K562 (cell line): Measurements from ENCODE around the gene C3. TPM values are rescaled to one million over a fixed set of nuclear protein-coding genes. Genes with fewer than 3 reads are reported as not detected.

ENCODE experiments used
- ARHGAP35 ChIP-seq: fragments of 450-650 bp; IDR thresholded peaks from 2 replicates; pipeline ENCODE4 v1.6.1; 2018; ENCODE audit not compliant: partially characterized antibody
- C11orf30 ChIP-seq: fragments of 450-650 bp; IDR thresholded peaks from 2 replicates; pipeline ENCODE4 v1.6.1; 2016; ENCODE audit warnings: low read depth, mild to moderate bottlenecking
- CBFA2T2 ChIP-seq: fragments of 450-650 bp; conservative IDR thresholded peaks from 2 replicates; pipeline ENCODE4 v1.6.1; 2017; ENCODE audit warnings: mild to moderate bottlenecking
- ERF ChIP-seq: fragments of 450-650 bp; formaldehyde crosslinking; IDR thresholded peaks from 2 replicates; pipeline ENCODE4 v1.4.0; 2020; ENCODE audit warnings: mild to moderate bottlenecking, mixed read lengths
- FOXA1 ChIP-seq: fragments of 450-650 bp; IDR thresholded peaks from 2 replicates; pipeline ENCODE4 v1.6.1; 2016; ENCODE audit warnings: mild to moderate bottlenecking, borderline replicate concordance
- KLF10 ChIP-seq: fragments of 250-450 bp; sonication (Bioruptor Pico); IDR thresholded peaks from 2 replicates; pipeline ENCODE4 v1.6.1; 2021; ENCODE audit warnings: matching md5 sums
- MAFG ChIP-seq: fragments of 450-650 bp; conservative IDR thresholded peaks from 2 replicates; pipeline ENCODE4 v1.6.1; 2016; ENCODE audit warnings: missing genetic modification characterization, missing compliant biosample characterization
- POLR2A ChIP-seq: fragments of 450-650 bp; conservative IDR thresholded peaks from 2 replicates; pipeline ENCODE4 v1.6.1; 2016
- POLR2G ChIP-seq: fragments of 200-400 bp; formaldehyde crosslinking; IDR thresholded peaks from 2 replicates; pipeline ENCODE4 v1.6.1; 2017; ENCODE audit warnings: low read depth, mild to moderate bottlenecking, antibody characterized with exemption, low read length, moderate library complexity
- RBM17 ChIP-seq: fragments of 200-400 bp; formaldehyde crosslinking; IDR thresholded peaks from 2 replicates; pipeline ENCODE4 v1.6.1; 2017; ENCODE audit warnings: low read depth, mild to moderate bottlenecking, low read length, borderline replicate concordance
- RBM22 ChIP-seq: fragments of 200-400 bp; formaldehyde crosslinking; IDR thresholded peaks from 2 replicates; pipeline ENCODE4 v1.6.1; 2018; ENCODE audit warnings: low read length, low read depth; ENCODE audit not compliant: poor library complexity, severe bottlenecking
- RNF2 ChIP-seq: sonication (generic); IDR thresholded peaks from 2 replicates; pipeline ENCODE4 v1.6.1; 2016
- SMAD3 ChIP-seq: fragments of 450-650 bp; formaldehyde crosslinking; conservative IDR thresholded peaks from 2 replicates; pipeline ENCODE4 v1.4.0; 2020; ENCODE audit warnings: mild to moderate bottlenecking
- ZBTB7A ChIP-seq: IDR thresholded peaks from 2 replicates; pipeline ENCODE4 v1.6.1; 2011; ENCODE audit warnings: low read depth, mild to moderate bottlenecking, low read length, moderate library complexity, borderline replicate concordance; ENCODE audit not compliant: control insufficient read depth
- ZC3H4 ChIP-seq: sonication (generic); formaldehyde crosslinking; IDR thresholded peaks from 2 replicates; pipeline ENCODE4 v1.9.0; 2021; ENCODE audit warnings: missing genetic modification reagents, borderline replicate concordance
- ZKSCAN8 ChIP-seq: fragments of 200-800 bp; sonication (Bioruptor generic); IDR thresholded peaks from 2 replicates; pipeline ENCODE4 v1.6.1; 2016; ENCODE audit warnings: missing genetic modification characterization, missing compliant biosample characterization
- ZNF217 ChIP-seq: sonication (generic); formaldehyde crosslinking; IDR thresholded peaks from 2 replicates; pipeline ENCODE4 v1.8.0; 2022; ENCODE audit warnings: mild to moderate bottlenecking, missing genetic modification reagents
- ZNF696 ChIP-seq: fragments of 250-450 bp; sonication (Bioruptor Pico); conservative IDR thresholded peaks from 2 replicates; pipeline ENCODE4 v1.4.0; 2020; ENCODE audit warnings: mild to moderate bottlenecking, moderate library complexity
- polyA plus RNA-seq, 8 experiments: library from polyadenylated mRNA; depleted of rRNA in 4 of 8; stranded (reverse) in 5 of 8; unstranded in 3 of 8; fragments of >200 nt; fragmentation: Nextera tagmentation in 2 of 8; fragmentation: Illumina TruSeq in 1 of 8; extraction: Ambion mirVana in 2 of 8; extraction: Trizol in 1 of 8; gene quantifications; 2 replicates each; pipeline versions ENCODE4 v1.2.1 to v1.2.3, GENCODE V29; 2011 to 2014; ENCODE audit warnings: inconsistent platforms in 1 of 8, missing spikeins in 1 of 8
- total RNA-seq, 7 experiments: library from RNA; depleted of rRNA in 6 of 7; stranded (reverse); fragments of >200 nt in 6 of 7; fragmentation: Illumina TruSeq in 2 of 7; extraction: Trizol in 2 of 7; gene quantifications; 2 replicates each; pipeline versions ENCODE4 v1.2.1 to v1.2.3, GENCODE V29; 2011 to 2021; ENCODE audit warnings: low replicate concordance in 1 of 7
- TF ChIP-seq, protein P1 (sequence below), 2 experiments: fragments of 150-350 bp in 1 of 2; IDR thresholded peaks; 2 replicates each; pipeline ENCODE4 v1.6.1; 2012 to 2016; ENCODE audit warnings: low read depth in 2 of 2, low read length in 2 of 2, mild to moderate bottlenecking in 1 of 2, moderate library complexity in 1 of 2
- TF ChIP-seq, protein P2 (sequence below): fragments of 450-650 bp; IDR thresholded peaks from one replicate; pipeline ENCODE4 v1.6.1; 2018; ENCODE audit warnings: mild to moderate bottlenecking, moderate library complexity; ENCODE audit not compliant: partially characterized antibody
- TF ChIP-seq, protein P3 (sequence below), 3 experiments: fragments of 200-800 bp in 1 of 3; sonication (Bioruptor generic) in 1 of 3; sonication (generic) in 1 of 3; formaldehyde crosslinking in 1 of 3; IDR thresholded peaks; 2 replicates each; pipeline versions ENCODE4 v1.6.1 to v1.8.0; 2016 to 2022; ENCODE audit warnings: mild to moderate bottlenecking in 2 of 3, missing compliant biosample characterization in 2 of 3, missing genetic modification characterization in 2 of 3, missing genetic modification reagents in 1 of 3
- TF ChIP-seq, protein P4 (sequence below): fragments of 450-650 bp; IDR thresholded peaks from 2 replicates; pipeline ENCODE4 v1.6.1; 2016

The C3 gene
- total and polyA plus RNA-seq, 9 of the 15 experiments (the other 6 are each of a cell fraction or from before 2014, with no cell fraction given): 0.59 to 10.6 (median 2.2) TPM

DNA sequence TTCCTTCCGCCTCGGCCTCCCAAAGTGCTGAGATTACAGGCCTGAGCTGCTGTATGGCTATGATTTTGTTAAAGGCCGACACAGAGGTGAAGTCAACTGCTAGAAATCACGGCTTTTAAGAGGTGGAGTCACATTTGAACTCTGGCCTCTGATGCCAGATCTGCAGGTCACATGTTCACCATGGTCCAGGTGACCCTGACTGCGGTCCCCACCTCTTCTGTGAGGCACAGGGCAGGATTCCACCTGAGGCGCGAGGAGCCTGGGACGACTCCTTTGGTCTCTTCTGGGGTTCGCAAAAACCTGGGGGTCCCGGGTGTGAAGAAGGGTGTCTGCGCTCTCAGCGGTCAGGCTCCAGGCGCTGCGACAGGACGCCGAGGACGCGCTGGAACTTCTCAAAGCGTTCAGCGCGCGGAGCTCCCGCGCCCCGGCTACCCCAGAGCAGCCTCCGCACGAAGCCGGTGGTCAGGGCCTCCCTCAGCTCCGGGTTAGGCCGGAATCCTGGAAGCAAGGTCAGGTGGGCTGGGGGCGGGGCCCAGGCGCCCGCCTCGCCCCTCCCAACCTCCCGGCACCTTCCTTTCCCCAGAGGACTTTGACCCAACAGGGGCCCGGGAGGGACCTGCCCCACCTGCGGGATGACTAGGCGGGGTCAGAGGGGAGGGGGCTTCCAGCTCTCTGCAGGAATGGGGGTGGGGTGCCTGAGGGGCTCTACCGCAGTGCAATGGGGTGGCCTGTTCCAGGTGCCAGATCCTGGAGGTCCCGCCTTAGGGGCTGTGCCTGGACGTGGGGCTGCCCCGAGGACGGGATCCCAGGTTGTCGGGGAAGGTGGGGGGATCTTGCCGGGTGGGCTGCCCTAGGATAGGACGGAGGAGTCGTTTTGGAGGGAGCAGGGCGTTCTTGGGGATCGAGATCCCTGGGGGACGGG, 32.1 kb upstream of the C3 start (continued):
- TF ChIP-seq, protein P1, sequence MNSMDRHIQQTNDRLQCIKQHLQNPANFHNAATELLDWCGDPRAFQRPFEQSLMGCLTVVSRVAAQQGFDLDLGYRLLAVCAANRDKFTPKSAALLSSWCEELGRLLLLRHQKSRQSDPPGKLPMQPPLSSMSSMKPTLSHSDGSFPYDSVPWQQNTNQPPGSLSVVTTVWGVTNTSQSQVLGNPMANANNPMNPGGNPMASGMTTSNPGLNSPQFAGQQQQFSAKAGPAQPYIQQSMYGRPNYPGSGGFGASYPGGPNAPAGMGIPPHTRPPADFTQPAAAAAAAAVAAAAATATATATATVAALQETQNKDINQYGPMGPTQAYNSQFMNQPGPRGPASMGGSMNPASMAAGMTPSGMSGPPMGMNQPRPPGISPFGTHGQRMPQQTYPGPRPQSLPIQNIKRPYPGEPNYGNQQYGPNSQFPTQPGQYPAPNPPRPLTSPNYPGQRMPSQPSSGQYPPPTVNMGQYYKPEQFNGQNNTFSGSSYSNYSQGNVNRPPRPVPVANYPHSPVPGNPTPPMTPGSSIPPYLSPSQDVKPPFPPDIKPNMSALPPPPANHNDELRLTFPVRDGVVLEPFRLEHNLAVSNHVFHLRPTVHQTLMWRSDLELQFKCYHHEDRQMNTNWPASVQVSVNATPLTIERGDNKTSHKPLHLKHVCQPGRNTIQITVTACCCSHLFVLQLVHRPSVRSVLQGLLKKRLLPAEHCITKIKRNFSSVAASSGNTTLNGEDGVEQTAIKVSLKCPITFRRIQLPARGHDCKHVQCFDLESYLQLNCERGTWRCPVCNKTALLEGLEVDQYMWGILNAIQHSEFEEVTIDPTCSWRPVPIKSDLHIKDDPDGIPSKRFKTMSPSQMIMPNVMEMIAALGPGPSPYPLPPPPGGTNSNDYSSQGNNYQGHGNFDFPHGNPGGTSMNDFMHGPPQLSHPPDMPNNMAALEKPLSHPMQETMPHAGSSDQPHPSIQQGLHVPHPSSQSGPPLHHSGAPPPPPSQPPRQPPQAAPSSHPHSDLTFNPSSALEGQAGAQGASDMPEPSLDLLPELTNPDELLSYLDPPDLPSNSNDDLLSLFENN (IDR thresholded peaks at IDR 0.05; ENCODE audit: low read depth in 2 of 2, low read length in 2 of 2): no peak
- TF ChIP-seq POLR2G: peak; percentile 64
- no peak for TF ChIP-seq CBFA2T2
- TF ChIP-seq POLR2A: 0 out of 2 replicates have a peak, but pooled peaks have one; percentile 16
- TF ChIP-seq MAFG (tag): no peak
- no peak for TF ChIP-seq ARHGAP35
- no peak for TF ChIP-seq ZNF217 (CRISPR knock-in tag)
- TF ChIP-seq, protein P2, sequence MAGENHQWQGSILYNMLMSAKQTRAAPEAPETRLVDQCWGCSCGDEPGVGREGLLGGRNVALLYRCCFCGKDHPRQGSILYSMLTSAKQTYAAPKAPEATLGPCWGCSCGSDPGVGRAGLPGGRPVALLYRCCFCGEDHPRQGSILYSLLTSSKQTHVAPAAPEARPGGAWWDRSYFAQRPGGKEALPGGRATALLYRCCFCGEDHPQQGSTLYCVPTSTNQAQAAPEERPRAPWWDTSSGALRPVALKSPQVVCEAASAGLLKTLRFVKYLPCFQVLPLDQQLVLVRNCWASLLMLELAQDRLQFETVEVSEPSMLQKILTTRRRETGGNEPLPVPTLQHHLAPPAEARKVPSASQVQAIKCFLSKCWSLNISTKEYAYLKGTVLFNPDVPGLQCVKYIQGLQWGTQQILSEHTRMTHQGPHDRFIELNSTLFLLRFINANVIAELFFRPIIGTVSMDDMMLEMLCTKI: no peak
- TF ChIP-seq ZBTB7A: 0 out of 2 replicates have a peak, but pooled peaks have one; percentile 36
- no peak for TF ChIP-seq ERF
- TF ChIP-seq RNF2: no peak
- TF ChIP-seq, protein P3, sequence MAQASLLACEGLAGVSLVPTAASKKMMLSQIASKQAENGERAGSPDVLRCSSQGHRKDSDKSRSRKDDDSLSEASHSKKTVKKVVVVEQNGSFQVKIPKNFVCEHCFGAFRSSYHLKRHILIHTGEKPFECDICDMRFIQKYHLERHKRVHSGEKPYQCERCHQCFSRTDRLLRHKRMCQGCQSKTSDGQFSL (CRISPR knock-in tag; IDR thresholded peaks at IDR 0.05): no peak
- TF ChIP-seq, protein P3 (tag; IDR thresholded peaks at IDR 0.05): no peak
- TF ChIP-seq ZNF696: no peak
- TF ChIP-seq FOXA1: no peak
- no peak for TF ChIP-seq KLF10
- no peak for TF ChIP-seq RBM17
- no peak for TF ChIP-seq ZKSCAN8
- TF ChIP-seq, protein P4, sequence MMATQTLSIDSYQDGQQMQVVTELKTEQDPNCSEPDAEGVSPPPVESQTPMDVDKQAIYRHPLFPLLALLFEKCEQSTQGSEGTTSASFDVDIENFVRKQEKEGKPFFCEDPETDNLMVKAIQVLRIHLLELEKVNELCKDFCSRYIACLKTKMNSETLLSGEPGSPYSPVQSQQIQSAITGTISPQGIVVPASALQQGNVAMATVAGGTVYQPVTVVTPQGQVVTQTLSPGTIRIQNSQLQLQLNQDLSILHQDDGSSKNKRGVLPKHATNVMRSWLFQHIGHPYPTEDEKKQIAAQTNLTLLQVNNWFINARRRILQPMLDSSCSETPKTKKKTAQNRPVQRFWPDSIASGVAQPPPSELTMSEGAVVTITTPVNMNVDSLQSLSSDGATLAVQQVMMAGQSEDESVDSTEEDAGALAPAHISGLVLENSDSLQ: no peak
- TF ChIP-seq C11orf30: no peak
- no peak for TF ChIP-seq ZC3H4 (CRISPR knock-in tag)
- TF ChIP-seq SMAD3 (CRISPR knock-in tag): no peak
- TF ChIP-seq RBM22: peak; percentile 30
